Chondrocyte (in vitro differentiated cells): ENCODE results near the gene CHRND. TPM values are rescaled to one million over a fixed set of nuclear protein-coding genes. Genes with fewer than 3 reads are reported as not detected.

ENCODE experiments used
- DNase-seq: peaks from one replicate; pipeline ENCODE4 v3.0.0; 2021; ENCODE audit warnings: mixed read lengths, low spot score
- H3K27ac Mint-ChIP-seq: one replicate; pipeline ENCODE4 v1.8.0; 2021; ENCODE audit warnings: mild to moderate bottlenecking, moderate library complexity, mixed read lengths; ENCODE audit not compliant: unreplicated experiment
- H3K27me3 Mint-ChIP-seq: 2 replicates; pipeline ENCODE4 v1.8.0; 2021; ENCODE audit warnings: low read depth, mixed read lengths
- H3K36me3 Mint-ChIP-seq: 2 replicates; pipeline ENCODE4 v1.8.0; 2021; ENCODE audit warnings: low read depth, mixed read lengths
- H3K4me1 Mint-ChIP-seq: 2 replicates; pipeline ENCODE4 v1.8.0; 2021; ENCODE audit warnings: low read depth, mild to moderate bottlenecking, mixed read lengths
- H3K4me3 Mint-ChIP-seq: one replicate; pipeline ENCODE4 v1.8.0; 2021; ENCODE audit warnings: mild to moderate bottlenecking, moderate library complexity, mixed read lengths; ENCODE audit not compliant: unreplicated experiment
- H3K9me3 Mint-ChIP-seq: 2 replicates; pipeline ENCODE4 v1.8.0; 2021; ENCODE audit warnings: low read depth, mixed read lengths
- CTCF ChIP-seq: fragments of 200-600 bp; sonication (generic); IDR thresholded peaks from 2 replicates; pipeline ENCODE4 v1.5.0; 2021; ENCODE audit warnings: antibody characterized with exemption, mild to moderate bottlenecking, moderate library complexity
- total RNA-seq: library from RNA; stranded (reverse); gene quantifications from 3 replicates; pipeline ENCODE4 v1.2.1, GENCODE V29; 2021

Gene CHRND
- total RNA-seq, 1 donor from 2014 or later: not detected

DNA sequence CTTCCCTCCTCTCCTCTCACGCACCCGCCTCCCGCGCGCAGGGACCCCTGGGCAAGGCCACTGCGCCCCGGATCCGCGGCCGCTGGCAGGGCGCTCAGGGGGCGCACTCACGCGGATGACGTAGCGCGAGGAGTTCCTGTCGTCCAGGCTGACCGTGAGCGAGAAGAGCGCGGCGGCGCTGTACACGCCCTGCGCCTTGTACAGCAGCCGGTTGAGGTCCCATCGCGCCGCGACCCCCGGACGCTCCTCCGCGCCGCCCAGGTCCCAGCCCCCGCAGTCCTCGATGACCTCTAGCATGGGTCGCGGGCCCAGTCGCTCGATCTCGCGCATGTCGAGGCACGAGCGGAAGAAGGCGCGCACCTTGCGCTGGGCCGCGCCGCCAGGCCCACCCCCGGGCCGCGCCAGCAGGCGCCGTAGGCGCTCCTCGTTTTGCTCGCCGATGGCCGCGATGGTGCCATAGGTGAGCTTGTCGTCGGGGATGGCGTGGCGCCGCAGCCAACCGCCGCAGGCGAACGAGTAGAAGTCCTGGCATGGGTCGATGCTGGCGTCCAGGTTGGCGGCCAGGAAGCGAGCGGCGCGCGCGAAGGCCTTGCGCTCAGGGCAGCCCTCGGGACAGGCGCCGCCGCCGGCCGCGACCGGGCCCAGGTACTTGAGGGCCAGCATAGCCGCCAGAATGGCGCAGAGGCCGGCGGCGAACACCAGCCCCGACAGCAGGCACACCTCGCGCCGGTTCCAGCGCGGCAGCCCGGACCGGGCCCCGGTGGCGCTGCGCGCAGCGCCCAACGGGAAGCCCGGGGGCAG is 40.0 kb upstream of the CHRND start:
- Mint-ChIP-seq H3K4me3 (no peak overlapping the region), H3K27me3 (peaks cover 49% of the 10 kb centered on the region), H3K4me1 (peaks cover 7% of the 10 kb centered on the region)

DNA sequence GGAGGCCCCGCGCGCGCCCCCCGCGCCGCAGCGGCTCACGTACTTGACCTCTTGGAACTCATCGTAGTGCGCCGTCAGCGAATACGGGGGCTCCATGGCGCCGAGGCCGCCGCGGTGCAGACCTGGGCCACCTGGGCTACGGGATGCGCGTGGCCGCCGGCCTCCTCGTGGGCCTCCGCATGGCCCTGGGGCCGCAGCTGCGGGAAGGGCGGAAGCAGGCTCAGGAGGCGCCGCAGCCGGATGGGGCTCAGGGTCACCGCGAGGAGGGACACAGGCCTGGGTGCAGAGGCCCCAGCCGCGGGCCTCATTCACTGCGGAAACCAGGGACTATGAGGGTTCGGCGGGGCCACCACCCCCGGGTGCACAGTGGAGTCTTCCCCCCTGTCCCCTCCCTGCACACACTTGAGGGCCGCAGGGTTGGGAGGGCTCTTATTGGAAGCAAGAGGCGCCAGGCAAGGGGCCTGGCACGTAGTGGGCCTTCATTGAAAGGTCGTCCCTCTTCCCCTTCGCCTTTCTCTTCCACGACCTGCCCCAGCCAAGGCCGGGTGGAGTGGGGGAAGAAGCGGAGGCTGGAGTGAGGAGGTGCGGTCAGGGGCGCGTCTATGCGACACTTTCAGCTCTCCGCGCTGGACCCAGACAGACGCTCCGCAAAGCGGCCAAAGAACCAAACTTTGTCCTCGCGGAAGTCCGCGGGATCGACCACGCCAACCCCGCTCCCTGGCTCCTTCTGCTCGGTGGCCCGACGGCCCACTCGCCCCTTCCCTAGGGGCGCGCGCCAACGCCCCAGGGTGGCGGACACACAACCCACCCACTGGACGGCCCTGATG is 39.2 kb upstream of the CHRND start:
- peak; percentile 78 for DNase-seq
- Mint-ChIP-seq H3K4me3 (peak overlapping the region; percentile 44), H3K27ac (no peak overlapping the region), H3K4me1 (peaks cover 7% of the 10 kb centered on the region), H3K27me3 (peaks cover 45% of the 10 kb centered on the region), H3K9me3 (no peaks in the 10 kb centered on the region), H3K36me3 (no peaks in the 10 kb centered on the region)
- no peak for TF ChIP-seq CTCF

More for the DNA sequence above, 40.0 kb upstream of the CHRND start:
- Mint-ChIP-seq H3K9me3 (no peaks in the 10 kb centered on the region), H3K36me3 (no peaks in the 10 kb centered on the region), H3K27ac (no peak overlapping the region)
- TF ChIP-seq CTCF: no peak
- DNase-seq: peak; percentile 72

DNA sequence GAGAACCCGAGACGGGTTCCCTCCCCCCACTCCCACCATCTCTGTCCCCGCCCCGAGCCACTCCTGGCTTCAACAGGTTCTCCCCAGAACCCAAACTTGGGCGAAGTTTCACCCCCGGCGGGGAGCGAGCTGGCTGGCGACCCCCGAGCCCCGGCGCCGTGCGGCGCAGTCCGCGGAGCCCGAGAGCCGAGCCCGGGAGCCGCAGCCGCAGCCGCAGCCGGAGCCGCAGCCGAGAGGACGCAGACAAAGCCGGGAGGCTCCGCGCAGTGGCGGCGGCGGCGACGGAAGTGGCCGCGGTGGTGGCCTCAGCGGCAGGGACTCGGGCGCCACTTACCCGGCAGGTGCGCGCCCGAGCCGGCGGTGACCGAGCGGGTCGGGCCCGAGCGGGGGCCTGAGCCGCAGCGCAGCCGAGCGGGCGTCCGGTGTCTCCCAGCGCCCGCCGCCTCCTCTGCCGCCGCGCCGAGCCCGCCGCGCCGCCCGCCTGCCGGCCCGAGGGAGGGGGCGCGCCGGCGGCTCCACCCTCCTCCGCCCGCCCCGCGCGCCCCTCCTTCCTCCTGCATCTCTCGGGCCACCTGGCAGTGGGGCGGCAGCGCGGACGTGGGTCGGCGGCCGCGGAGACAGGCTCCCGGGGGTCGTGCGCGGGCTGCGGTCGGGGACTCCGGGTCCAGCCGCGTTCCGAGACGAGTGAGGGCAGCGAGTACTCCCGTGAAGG is 38.4 kb upstream of the CHRND start, which contains the start of gene ECEL1:
ECEL1 (minus strand) TSS at position 450 of the 712 bp plus-strand sequence. CDS start 1,181 bp downstream, outside the sequence.
- Mint-ChIP-seq H3K27ac (no peak within 1 kb of the TSS), H3K9me3 (no peaks in the 10 kb centered on the region), H3K36me3 (no peaks in the 10 kb centered on the region), H3K27me3 (peaks cover 40% of the 10 kb centered on the region), H3K4me3 (peak within 1 kb of the TSS; percentile 44), H3K4me1 (peaks cover 7% of the 10 kb centered on the region)
- no peak for TF ChIP-seq CTCF
- DNase-seq: peak; percentile 83

GRCh38 chr2:232488097-232488711 is 37.8 kb upstream of the CHRND start:
- Mint-ChIP-seq H3K27me3 (peaks cover 36% of the 10 kb centered on the region), H3K4me1 (peaks cover 7% of the 10 kb centered on the region), H3K9me3 (no peaks in the 10 kb centered on the region), H3K36me3 (no peaks in the 10 kb centered on the region), H3K4me3 (peak overlapping the region; percentile 25), H3K27ac (no peak overlapping the region)
- peak; percentile 36 for DNase-seq
- TF ChIP-seq CTCF: peak; percentile 11
